HG02840 (cell line): Measurements from ENCODE around the gene ZNF512B.
"Not testable (repeated sequence)": the region's sequence is repeated elsewhere in the genome, so short reads cannot be mapped to it uniquely, and the experiment has no call there.

Experiments
- ATAC-seq: cut with Tn5 transposase; IDR thresholded peaks from one replicate; pipeline ENCODE4 v1.9.1; 2021; ENCODE audit warnings: mild to moderate bottlenecking, moderate library complexity, moderate number of reproducible peaks; ENCODE audit not compliant: unreplicated experiment, low FRiP score

ZNF512B gene

DNA sequence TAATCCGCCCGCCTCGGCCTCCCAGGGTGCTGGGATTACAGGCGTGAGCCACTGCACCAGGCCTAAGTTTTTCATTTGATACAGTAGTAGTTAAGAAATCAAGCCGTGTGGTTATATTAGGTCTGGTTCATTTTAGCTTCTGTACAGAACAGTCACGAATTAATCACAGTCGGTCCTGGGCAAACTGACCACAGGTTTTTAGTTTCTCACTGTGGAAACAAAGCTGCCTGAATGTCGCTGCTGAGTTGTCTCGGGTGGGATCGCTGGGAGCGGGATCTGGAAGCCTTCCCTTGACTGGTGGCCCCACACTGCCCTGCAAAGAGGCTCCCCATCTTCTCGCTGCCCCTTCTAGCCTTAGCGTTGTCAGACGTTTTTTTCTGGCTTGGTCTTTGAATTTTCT, 32.1 kb downstream of the ZNF512B start:
- ATAC-seq = no peak

DNA sequence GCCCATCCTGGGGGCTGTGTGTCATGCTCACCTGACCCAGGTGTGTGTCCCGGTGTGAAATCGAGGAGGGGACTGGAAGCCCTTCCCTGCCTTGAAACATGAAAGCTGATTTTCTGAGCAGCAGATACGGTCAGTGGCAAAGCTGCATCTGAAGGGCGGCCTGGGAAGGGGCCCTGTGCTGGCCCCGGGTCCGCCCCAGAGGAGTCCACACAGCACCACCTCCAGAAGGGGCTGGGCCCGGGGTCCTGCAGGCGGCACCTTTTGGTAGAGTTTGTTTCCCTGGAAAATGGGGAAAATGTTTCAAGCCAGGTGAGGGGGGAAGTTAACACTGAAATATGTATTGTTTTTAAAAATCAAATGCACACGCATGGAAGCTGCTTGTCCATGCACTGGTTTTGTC, 34.3 kb downstream of the ZNF512B start:
- ATAC-seq = no peak

GRCh38 chr20:63934271-63935068, 35.3 kb downstream of the ZNF512B start:
- ATAC-seq = no peak

DNA sequence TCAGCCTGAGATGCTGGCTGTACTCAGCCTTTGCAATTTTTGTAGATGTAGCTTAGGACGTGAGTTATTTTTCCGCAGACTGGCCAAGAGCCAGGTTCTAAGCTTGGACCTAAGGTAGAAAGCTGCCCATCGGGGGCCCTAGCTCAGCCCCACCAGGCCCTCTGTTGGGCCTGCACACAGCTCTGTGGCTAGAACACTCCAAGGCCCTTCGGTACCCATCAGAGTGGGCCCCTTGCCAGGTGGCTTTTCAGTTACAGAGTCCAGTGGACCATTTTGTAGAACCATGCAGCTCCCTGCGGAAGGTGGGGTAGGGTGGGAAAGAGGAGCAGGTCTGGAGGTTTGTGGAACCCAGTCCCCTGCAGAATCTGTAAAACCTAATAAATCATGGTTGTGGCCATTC, 36.1 kb downstream of the ZNF512B start:
- ATAC-seq = no peak

- no peak for ATAC-seq
Measured at GRCh38 chr20:63932606-63933160, 37.0 kb downstream of the ZNF512B start.

- ATAC-seq = no peak
Measured at GRCh38 chr20:63931735-63932134, 38.0 kb downstream of the ZNF512B start.

GRCh38 chr20:63930971-63931553, 38.7 kb downstream of the ZNF512B start:
- no peak for ATAC-seq

DNA sequence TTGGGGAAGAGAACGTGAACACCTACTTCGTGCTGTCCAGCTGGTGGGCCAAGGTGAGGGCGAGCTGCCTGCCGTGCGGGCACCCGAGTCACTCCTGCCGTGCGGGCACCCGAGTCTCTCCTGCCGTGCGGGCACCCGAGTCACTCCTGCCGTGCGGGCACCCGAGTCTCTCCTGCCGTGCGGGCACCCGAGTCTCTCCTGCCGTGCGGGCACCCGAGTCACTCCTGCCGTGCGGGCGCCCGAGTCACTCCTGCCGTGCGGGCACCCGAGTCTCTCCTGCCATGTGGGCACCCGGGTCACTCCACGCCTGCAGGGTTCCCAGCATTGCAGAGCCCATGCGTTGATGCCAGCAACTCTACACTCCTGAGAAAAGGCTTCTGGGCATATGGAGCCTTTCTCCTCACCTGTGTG, 40.3 kb downstream of the ZNF512B start:
- not testable (repeated sequence) for ATAC-seq

GRCh38 chr20:63929071-63929470, 40.7 kb downstream of the ZNF512B start:
- no peak for ATAC-seq

GRCh38 chr20:63926298-63926697, 43.4 kb downstream of the ZNF512B start:
- no peak for ATAC-seq

DNA sequence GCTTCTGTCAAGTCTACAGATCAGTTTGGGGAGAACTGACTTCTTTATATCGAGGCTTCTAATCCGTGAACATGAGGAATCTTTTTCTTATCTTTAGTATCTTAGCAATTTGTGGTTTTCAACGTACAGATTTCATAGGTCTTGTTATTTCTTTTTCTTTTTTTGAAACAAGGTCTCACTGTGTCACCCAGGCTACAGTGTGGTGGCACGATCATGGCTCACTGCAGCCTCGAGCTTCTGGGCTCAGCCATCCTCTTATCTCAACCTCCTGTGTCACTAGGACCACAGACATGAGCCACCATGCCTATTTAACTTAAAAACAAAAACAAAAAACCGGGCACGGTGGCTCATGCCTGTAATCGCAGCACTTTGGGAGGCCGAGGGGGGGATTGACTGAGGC, 45.5 kb downstream of the ZNF512B start:
- no peak for ATAC-seq

DNA sequence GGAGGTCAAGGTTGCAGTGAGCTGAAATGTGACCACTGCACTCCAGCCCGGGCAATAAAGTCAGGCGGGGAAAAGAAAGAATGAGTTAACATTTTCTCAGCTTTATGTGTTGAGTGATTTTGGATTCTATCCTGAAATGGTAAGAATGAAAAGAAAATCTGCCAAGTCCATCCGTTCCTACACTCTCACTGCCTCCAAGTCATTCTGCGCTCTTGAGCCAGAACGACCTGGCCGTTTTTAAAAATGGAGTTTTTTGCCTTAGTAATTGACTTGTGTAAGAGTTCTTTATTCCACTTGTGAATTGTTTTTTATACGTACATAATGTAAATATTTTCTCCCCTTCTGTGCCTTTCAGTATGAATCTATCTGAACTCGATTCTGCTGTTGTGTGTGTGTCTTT, 46.1 kb downstream of the ZNF512B start:
- ATAC-seq = no peak

- ATAC-seq = no peak
Measured at GRCh38 chr20:63920226-63920625, 49.5 kb downstream of the ZNF512B start.

- ATAC-seq = no peak
Measured at GRCh38 chr20:63919130-63919529, 50.6 kb downstream of the ZNF512B start.

DNA sequence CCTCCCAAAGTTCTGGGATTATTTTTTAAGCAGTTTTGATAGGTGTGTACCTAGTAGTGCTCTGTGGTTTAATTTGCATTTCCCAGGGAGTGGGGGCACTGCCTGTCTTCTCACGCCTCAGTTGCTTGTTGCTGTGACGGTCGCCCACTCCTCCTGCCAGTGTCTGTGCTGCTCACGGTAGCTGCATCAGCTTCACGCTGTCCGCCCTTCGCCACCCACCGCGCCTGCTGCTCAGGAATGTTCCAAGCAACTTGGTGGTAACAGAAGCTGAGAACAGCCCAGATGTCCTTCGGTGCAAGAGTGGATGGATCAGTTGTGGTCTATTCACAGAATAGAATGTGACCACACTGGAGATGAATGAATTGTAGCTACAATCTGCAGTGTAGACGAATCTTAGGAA, 51.9 kb downstream of the ZNF512B start:
- no peak for ATAC-seq

- not testable (repeated sequence) for ATAC-seq
Measured at GRCh38 chr20:63916371-63916939, 53.3 kb downstream of the ZNF512B start.

- no peak for ATAC-seq
Measured at GRCh38 chr20:63915471-63915870, 54.3 kb downstream of the ZNF512B start.

DNA sequence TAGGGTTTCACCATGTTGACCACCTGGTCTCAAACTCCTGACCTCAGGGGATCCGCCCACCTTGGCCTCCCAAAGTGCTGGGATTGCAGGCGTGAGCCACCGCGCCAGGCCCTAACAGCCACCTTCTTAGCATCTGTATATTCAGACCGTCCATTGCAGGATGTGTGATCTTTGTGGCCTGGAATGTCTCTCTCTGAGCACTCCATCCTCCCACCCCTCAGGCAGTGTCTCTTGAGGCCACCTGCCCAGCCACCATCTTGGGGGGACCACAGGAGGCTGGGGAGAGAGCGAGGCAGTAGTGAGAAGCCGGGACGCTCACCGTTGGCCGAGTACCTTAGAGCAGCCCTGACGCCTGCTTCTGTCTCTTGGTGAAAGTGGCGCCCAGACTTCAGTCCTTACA, 56.0 kb downstream of the ZNF512B start:
- ATAC-seq = no peak

DNA sequence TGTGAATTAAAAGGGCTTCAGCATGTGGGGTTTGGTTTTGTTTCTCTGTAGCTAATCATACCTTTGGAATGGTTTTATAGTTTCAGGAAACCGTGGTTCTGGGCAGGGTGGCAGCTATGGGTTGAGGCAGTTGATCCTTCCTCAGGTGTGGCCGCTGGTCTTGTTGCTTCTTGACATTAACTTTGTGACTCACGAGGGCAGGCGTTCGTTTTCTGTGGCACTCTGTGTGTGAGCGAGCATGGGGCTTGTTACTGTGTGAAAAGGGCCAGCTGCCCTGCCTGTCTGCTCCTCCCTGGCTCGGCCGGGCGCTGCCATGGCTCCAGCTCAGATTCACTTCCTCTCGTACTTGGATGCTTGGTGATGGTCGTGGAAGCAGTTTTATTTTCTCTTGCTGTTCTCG, 58.6 kb downstream of the ZNF512B start:
- ATAC-seq = no peak

GRCh38 chr20:63908008-63908682, 61.6 kb downstream of the ZNF512B start:
- ATAC-seq = no peak
